Measurements from ENCODE around the gene CNOT4.

DNA sequence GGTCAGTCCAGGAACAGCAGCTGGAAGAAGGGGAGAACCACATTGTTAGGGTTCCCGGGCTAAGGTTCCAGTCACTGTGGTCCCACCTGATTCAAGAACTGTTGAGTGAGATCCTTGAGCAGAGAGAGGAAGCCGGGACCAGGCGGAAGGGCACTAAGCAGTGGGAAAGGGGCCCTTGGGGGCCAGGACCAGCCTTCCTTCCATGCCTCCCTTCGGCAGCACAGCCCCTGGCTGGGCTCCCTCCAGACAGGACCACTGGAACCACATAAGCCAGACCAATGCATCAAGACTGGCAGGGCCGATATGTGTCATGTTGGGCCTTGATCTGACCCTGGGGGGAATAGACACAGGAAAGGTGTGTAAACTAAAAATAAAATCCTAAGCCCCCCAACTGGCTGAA lies 172.4 kb downstream of the CNOT4 start:
- no peak for TF ChIP-seq POLR2A (IDR thresholded peaks at IDR 0.05; ENCODE audit: low read length)
- TF ChIP-seq, protein P1, sequence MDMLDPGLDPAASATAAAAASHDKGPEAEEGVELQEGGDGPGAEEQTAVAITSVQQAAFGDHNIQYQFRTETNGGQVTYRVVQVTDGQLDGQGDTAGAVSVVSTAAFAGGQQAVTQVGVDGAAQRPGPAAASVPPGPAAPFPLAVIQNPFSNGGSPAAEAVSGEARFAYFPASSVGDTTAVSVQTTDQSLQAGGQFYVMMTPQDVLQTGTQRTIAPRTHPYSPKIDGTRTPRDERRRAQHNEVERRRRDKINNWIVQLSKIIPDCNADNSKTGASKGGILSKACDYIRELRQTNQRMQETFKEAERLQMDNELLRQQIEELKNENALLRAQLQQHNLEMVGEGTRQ (IDR thresholded peaks at IDR 0.05), result no peak
- TF ChIP-seq CHD2 (IDR thresholded peaks at IDR 0.05; ENCODE audit: low read length, partially characterized antibody), result no peak
- no peak for TF ChIP-seq ZFP36 (IDR thresholded peaks at IDR 0.05; ENCODE audit: borderline replicate concordance, partially characterized antibody)
- no peak for TF ChIP-seq CTCF (IDR thresholded peaks at IDR 0.05)
- TF ChIP-seq EP300 (IDR thresholded peaks at IDR 0.05), result no peak
- TF ChIP-seq, protein P2, sequence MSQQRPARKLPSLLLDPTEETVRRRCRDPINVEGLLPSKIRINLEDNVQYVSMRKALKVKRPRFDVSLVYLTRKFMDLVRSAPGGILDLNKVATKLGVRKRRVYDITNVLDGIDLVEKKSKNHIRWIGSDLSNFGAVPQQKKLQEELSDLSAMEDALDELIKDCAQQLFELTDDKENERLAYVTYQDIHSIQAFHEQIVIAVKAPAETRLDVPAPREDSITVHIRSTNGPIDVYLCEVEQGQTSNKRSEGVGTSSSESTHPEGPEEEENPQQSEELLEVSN (IDR thresholded peaks at IDR 0.05; ENCODE audit: borderline replicate concordance, low read depth), result no peak
- no peak for TF ChIP-seq CEBPB (IDR thresholded peaks at IDR 0.05)
- no peak for TF ChIP-seq BHLHE40 (IDR thresholded peaks at IDR 0.05; ENCODE audit: low read depth, low read length)
- TF ChIP-seq, protein P3, sequence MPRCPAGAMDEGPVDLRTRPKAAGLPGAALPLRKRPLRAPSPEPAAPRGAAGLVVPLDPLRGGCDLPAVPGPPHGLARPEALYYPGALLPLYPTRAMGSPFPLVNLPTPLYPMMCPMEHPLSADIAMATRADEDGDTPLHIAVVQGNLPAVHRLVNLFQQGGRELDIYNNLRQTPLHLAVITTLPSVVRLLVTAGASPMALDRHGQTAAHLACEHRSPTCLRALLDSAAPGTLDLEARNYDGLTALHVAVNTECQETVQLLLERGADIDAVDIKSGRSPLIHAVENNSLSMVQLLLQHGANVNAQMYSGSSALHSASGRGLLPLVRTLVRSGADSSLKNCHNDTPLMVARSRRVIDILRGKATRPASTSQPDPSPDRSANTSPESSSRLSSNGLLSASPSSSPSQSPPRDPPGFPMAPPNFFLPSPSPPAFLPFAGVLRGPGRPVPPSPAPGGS (IDR thresholded peaks at IDR 0.05), result no peak
- no peak for TF ChIP-seq RAD21 (conservative IDR thresholded peaks at IDR 0.05 in 1 of 2, IDR thresholded peaks at IDR 0.05 in 1 of 2)
- TF ChIP-seq MAX (IDR thresholded peaks at IDR 0.05), result no peak
- no peak for TF ChIP-seq MYC (IDR thresholded peaks at IDR 0.05; ENCODE audit: borderline replicate concordance, low read length)
